Keratinocyte (primary cell): ENCODE results near the gene FAM72C. TPM values are rescaled to one million over a fixed set of nuclear protein-coding genes. Genes with fewer than 3 reads are reported as not detected.
"Not testable (repeated sequence)": the region's sequence is repeated elsewhere in the genome, so short reads cannot be mapped to it uniquely, and the experiment has no call there.

Experiments
- DNase-seq: peaks from one replicate; pipeline ENCODE4 v3.0.0-alpha.2; 2011; ENCODE audit warnings: low read depth, missing footprints, low spot score
- FAIRE-seq: peaks from 2 replicates; lab custom pipeline; 2011; peaks lifted over from hg19 to GRCh38; lab: Jason Lieb, UNC
- H2AFZ ChIP-seq: 2 replicates; pipeline ENCODE4 v1.6.0; 2012; ENCODE audit warnings: low read length, control low read depth, inconsistent platforms; ENCODE audit not compliant: control insufficient read depth
- H3K27ac ChIP-seq: 2 replicates; pipeline ENCODE4 v1.5.1; 2011; ENCODE audit warnings: low read length; ENCODE audit not compliant: control insufficient read depth, insufficient read depth
- H3K27me3 ChIP-seq: 3 replicates; pipeline ENCODE4 v1.6.0; 2011; ENCODE audit warnings: low read length; ENCODE audit not compliant: control insufficient read depth, insufficient read depth; ENCODE audit errors: extremely low read depth
- H3K36me3 ChIP-seq, 2 experiments: 2 replicates in 1 of 2; 3 replicates in 1 of 2; pipeline ENCODE4 v1.5.1; 2011; ENCODE audit warnings: low read length in 2 of 2, mild to moderate bottlenecking in 1 of 2; ENCODE audit not compliant: control insufficient read depth in 2 of 2, insufficient read depth in 2 of 2; ENCODE audit errors: extremely low read depth in 1 of 2
- H3K4me1 ChIP-seq: 3 replicates; pipeline ENCODE4 v1.5.1; 2011; ENCODE audit warnings: low read length; ENCODE audit not compliant: control insufficient read depth, insufficient read depth; ENCODE audit errors: extremely low read depth
- H3K4me2 ChIP-seq: 3 replicates; pipeline ENCODE4 v1.6.0; 2011; ENCODE audit warnings: low read depth, low read length; ENCODE audit not compliant: control insufficient read depth, insufficient read depth; ENCODE audit errors: extremely low read depth
- H3K4me3 ChIP-seq, 3 experiments: fragments of 200-600 bp in 1 of 3; sonication (generic) in 1 of 3; 2 replicates in 2 of 3; 3 replicates in 1 of 3; pipeline ENCODE4 v1.5.1; 2011 to 2016; ENCODE audit warnings: low read length in 3 of 3, mild to moderate bottlenecking in 3 of 3, control low read depth in 2 of 3, inconsistent platforms in 1 of 3, low read depth in 1 of 3, mixed read lengths in 1 of 3, mixed run types in 1 of 3, moderate library complexity in 1 of 3; ENCODE audit not compliant: control insufficient read depth in 2 of 3, insufficient read depth in 2 of 3; ENCODE audit errors: extremely low read depth in 1 of 3
- H3K79me2 ChIP-seq: 2 replicates; pipeline ENCODE4 v1.6.0; 2012; ENCODE audit warnings: low read length; ENCODE audit not compliant: control insufficient read depth, insufficient read depth
- H3K9ac ChIP-seq: 3 replicates; pipeline ENCODE4 v1.6.0; 2011; ENCODE audit warnings: low read length; ENCODE audit not compliant: control insufficient read depth, insufficient read depth; ENCODE audit errors: extremely low read depth
- H3K9me1 ChIP-seq: 3 replicates; pipeline ENCODE4 v1.6.0; 2011; ENCODE audit warnings: low read length; ENCODE audit not compliant: control insufficient read depth, insufficient read depth; ENCODE audit errors: extremely low read depth
- H3K9me3 ChIP-seq: 2 replicates; pipeline ENCODE4 v1.5.1; 2012; ENCODE audit warnings: low read depth, low read length; ENCODE audit not compliant: control insufficient read depth
- H4K20me1 ChIP-seq: 3 replicates; pipeline ENCODE4 v1.6.0; 2011; ENCODE audit warnings: low read length; ENCODE audit not compliant: control insufficient read depth, insufficient read depth; ENCODE audit errors: extremely low read depth
- dilution Hi-C: fragments of 300-500 bp; cut with MboI; formaldehyde crosslinking; loops from one replicate; pipeline ENCODE4 v1.7.0; 2020; ENCODE audit warnings: low sequenced_read_pairs; ENCODE audit not compliant: extremely low pct_ligation_motif_present
- polyA plus RNA-seq, 5 experiments: library from polyadenylated mRNA; depleted of rRNA in 3 of 5; stranded (reverse) in 3 of 5; stranded (forward) in 1 of 5; unstranded in 1 of 5; fragments of >200 nt; gene quantifications; 1 replicate in 1 of 5; 2 replicates in 3 of 5; 3 replicates in 1 of 5; pipeline versions ENCODE4 v1.2.1 to v1.2.3, GENCODE V29; 2011 to 2012; ENCODE audit warnings: missing spikeins in 2 of 5, low read depth in 1 of 5, low replicate concordance in 1 of 5

FAM72C gene
- polyA plus RNA-seq, 1 donor (not counting 4 experiments of a cell fraction or from before 2014, with no cell fraction given): 3.4 TPM

DNA sequence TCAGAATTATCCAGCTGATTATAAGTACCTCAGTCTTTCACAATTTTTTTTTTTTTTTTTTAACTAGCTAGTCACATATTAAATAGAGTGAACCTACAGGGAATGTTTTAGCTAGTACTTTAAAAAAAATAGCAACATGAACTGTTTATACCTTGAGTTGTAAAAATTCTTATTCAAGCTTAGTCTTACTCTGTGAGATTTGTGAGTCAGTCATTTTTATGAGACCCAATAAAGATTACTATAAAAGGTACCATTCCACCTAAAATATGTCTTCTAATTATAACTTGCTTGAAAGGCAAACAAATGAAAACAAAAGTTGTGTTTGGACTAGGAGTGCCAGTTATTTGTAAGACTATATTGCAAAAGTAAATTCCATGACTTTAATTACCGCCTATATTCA lies 5.9 kb downstream of the FAM72C start:
- H3K4me1 ChIP-seq, H3K27me3 ChIP-seq, H3K9me1 ChIP-seq, DNase-seq, H4K20me1 ChIP-seq, H3K4me3 ChIP-seq, H3K4me2 ChIP-seq, FAIRE-seq, dilution Hi-C loops, H3K27ac ChIP-seq, H3K9me3 ChIP-seq, H3K9ac ChIP-seq, H3K79me2 ChIP-seq, H3K36me3 ChIP-seq, H2AFZ ChIP-seq: not testable (repeated sequence)

DNA sequence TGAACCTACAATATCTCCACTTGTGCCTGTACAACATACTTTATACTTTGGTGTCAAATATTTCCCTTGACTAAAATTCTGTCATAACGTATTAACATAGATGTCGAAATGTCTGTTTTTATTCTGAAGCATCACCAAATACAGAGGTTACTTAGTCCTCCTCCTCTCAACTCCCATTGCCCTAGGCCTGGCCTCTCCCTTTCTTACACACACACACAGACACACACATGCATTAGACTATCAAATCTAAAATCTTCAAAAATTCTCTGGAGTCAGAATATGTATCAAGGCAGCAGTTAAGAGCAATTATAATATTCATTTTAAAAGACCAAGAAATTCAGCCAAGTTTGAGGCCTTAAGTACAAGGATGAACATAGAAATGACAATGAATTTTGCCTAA lies 7.5 kb downstream of the FAM72C start:
- H2AFZ ChIP-seq, H3K4me3 ChIP-seq, H3K79me2 ChIP-seq, H3K9me1 ChIP-seq, H3K4me1 ChIP-seq, H3K4me2 ChIP-seq, FAIRE-seq, DNase-seq, H3K27me3 ChIP-seq, H4K20me1 ChIP-seq, H3K9me3 ChIP-seq, dilution Hi-C loops, H3K36me3 ChIP-seq, H3K9ac ChIP-seq, H3K27ac ChIP-seq: not testable (repeated sequence)

DNA sequence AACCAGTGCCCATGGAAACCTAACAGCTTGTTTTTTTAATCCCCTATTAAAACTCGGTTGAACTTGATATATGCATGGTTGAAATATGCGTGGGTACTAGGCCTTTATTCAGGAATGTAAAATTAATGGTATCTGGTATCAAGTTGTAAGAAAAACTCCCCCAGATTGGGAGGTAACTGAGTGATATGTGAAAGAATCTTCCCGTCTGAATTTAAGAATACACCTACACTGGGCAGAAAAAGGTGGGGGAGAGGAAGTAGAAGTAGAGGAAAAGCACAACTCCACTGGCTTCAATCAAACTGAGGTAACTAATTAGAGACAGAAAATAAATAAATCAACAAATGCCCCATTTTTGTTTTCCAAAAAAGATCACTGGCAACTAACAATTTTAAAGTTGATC lies 15.9 kb downstream of the FAM72C start:
- H3K9me1 ChIP-seq, DNase-seq, H2AFZ ChIP-seq, H3K4me2 ChIP-seq, H3K79me2 ChIP-seq, H3K27ac ChIP-seq, H3K27me3 ChIP-seq, FAIRE-seq, H3K4me1 ChIP-seq, dilution Hi-C loops, H3K9me3 ChIP-seq, H3K4me3 ChIP-seq, H4K20me1 ChIP-seq, H3K9ac ChIP-seq, H3K36me3 ChIP-seq: not testable (repeated sequence)

DNA sequence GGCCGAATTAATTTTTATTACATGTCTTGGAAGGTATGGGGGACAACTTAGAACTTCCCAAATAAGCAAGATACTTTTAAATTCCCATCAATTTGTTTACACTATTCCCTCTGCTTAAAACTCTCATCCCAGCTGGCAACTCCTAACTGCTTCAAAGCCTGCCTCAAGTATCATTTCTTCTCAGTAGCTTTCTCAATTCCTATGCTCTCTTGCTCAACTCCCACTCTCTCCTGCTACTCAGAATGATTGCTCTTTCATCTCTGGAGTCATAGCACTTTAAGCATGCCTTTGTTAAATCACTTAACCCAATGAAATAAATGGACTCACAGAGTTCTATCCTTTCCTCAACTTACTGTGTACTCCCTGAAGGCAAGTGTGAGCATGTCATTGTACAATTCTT lies 18.9 kb downstream of the FAM72C start:
- H3K9me3 ChIP-seq, H3K36me3 ChIP-seq, H3K79me2 ChIP-seq, FAIRE-seq, H3K4me2 ChIP-seq, DNase-seq, H3K9ac ChIP-seq, H3K4me1 ChIP-seq, H4K20me1 ChIP-seq, H3K27ac ChIP-seq, H3K27me3 ChIP-seq, H3K4me3 ChIP-seq, dilution Hi-C loops, H2AFZ ChIP-seq, H3K9me1 ChIP-seq: not testable (repeated sequence)

DNA sequence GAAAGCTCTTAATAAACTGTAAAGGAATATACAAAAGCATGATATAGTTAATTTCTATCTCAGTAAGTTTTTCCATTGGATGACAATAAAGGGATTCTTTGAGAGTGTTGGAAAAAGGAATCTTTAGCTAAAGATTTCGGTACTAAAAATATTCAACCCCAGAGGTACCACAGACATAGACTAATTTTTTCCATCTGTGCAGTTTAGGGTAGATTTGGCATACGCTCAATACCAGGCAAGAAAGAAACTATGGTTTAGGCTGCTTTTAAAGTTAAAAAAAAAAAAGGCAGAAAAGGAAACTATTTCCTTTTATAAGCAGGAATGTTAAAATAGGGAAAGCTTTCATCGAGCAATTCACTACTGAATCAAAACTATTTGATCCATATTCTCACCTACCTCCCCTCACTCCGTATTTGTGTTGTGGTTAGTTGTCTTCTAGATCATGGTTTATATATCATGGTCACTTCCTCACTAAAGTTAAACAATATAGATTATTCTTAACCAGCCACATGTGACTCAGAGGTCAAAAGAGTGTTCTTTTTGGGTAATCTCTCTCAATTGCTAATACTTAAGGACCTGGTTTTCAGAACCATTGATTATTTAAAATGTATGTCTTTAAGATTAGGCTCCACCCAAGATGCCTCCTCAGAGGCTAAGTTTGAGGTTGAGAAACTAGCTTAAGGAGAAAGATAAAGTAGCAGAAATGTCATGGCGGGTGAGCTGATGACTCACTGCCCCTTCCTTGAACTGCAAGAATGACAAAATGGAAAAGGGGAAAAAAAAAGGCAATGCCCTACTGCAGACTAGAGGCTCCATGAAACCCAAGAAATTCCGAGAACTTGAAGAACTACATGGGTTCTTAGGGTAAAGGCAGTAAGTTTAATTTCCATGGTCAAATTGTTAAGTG lies 20.0 kb downstream of the FAM72C start:
- H3K4me3 ChIP-seq, H3K27ac ChIP-seq, H3K9ac ChIP-seq, H3K9me3 ChIP-seq, dilution Hi-C loops, H3K27me3 ChIP-seq, H3K36me3 ChIP-seq, DNase-seq, H3K9me1 ChIP-seq, H2AFZ ChIP-seq, H3K79me2 ChIP-seq, H3K4me2 ChIP-seq, FAIRE-seq, H3K4me1 ChIP-seq, H4K20me1 ChIP-seq: not testable (repeated sequence)
